Activated gamma-delta T cell (primary cell): ENCODE measurements around the gene BACH2.

Experiments
- DNase-seq: peaks from one replicate; lab custom pipeline; 2025; lab: John Stamatoyannopoulos, UW

The BACH2 gene

DNA sequence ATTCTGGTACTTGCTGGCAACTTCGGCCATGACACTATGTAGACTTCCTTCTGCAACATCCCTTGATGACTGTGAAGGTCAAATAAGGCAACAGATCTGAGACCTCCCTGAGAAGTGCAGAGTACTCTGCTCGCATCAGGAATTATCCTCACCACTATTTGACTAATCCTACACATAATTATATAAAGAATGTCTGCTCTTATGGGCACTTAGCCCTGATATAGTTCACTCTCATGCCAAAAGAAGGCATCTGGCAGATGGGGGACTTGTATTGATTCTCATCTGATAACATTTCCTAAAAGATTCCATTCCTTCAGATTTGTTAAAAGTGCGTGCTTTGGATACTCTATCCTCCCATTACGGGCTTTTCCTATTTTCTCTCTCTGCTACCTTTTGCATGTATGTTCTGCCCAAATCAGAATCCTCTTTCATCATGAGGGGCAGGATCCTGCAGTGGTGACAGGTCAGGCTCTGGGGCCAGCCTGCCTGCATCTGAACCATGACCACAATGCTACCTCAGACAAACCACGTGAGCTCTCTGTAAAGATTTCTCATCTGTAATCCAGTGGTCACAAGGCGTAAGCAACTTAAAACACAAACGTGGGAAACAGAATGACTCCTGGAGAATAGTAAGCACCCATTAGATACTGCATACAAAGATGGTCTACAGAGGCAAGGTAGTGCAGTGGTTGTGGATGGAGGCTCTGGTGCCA lies 268.4 kb downstream of the BACH2 start:
- no peak for DNase-seq

DNA sequence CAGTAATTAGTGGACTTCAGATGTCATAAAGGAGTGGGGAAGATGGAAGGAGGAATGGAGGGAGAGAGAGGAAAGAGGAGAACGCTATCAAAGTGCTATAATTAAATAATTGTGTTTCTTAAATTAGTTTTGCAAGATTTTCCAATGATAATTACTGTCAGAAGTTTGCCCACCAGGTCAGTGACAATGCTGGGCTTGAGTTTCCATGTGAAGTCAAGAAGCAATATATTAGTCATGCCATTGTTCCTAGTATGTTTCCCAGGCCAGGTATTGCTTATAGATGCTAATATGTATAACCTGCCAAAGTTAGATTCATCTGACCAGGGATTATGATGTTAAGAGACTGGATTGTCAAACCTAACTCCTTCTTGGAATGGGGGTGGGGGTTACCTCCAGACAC lies 270.4 kb downstream of the BACH2 start:
- DNase-seq = no peak

DNA sequence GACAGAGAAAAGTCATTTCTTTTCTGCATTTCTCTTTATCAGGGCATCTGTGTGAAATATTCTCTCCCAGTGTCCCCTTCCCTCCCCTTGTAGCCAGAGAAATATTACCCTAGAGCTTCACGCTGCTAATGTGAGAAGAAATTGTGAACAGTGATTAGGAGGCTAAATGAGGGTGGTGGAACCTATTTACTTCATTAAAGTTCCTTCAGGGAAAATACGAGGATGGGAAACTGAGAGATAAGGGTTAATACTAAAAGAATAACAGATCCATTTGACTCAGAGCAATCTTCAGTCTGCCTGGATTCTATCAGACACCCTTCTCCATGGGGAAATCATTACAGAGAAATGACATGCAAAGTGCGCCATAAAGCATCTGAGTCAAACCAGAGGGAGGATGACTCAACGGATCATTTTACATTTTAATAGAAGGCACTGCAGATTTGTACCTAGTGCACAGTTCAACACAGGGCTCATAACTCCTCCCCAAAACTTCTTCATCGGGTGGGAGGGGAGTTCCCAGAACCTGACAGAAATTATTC lies 271.1 kb downstream of the BACH2 start:
- no peak for DNase-seq

DNA sequence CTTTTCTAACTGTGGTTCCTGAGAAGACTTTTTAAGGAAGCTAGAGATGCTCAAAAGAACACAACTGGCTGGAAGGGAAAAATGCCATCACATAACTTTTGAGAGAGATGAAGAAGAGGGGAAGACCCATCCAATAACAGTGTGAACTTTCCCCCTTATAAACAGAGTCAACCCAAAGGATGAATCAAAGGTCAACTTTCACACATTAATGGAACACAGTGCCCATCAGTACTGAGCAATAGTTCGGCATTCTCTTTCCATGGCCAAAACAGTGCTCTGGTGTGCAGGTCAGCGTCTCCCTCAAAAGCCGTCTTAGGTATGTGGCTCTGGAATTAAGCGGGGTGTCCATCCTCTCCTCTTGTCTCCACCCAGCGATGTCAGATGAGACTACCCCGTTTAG lies 272.0 kb downstream of the BACH2 start:
- DNase-seq = no peak

DNA sequence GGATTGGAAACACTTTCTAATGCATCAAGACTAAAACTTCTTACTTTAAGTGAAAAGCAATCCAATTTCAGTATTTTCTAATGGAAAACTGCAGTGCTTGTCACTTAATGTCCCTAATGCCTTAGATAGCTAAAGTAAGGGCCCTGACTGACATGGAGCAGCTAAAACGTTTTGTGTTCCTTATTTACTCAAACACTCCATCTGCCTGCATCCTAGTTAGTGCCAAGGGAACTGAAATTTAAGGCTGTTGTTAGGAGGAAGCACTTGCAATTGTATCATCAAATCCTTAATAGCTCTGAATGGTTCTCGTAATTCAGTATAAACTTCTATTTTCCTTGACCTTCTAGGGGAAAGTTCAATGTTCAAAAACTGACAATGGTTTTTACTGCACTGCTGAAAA lies 274.9 kb downstream of the BACH2 start:
- DNase-seq = no peak

DNA sequence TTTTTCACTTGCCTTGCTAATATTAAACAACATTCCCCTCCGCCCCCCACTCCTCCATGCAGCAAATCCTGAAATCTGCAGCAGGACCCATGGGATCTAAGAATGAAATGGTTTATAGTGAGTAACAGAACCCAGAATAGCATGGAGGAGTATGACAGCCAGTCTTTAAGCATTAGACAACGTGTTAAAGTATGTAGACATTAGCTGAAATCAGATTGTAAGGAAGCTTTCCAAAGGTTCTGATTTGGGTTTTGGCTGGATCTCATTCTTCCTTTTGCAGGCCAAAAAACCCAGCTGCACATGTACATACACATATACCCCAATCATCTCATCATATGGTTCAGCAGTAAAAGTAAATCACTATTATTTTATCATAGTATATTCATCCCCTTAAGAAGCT lies 275.9 kb downstream of the BACH2 start:
- DNase-seq = no peak

DNA sequence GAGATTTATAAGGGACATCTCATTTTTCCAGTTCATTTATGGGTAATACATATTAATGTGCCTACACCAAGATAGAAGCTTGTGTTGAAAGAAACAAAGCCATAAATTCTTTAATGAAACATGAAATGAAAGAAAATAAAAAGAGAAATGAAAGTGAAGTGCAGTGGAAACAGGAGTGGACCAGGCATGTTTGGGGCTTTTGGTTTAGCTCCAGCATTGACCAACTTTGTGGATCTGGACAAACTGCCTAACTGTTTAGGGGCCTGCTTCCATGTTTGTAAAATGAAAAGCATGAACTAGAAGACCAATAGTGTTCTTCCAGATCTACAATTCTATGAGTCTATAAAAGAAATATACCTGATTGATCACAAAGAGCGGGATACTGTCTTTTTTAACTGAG lies 277.4 kb downstream of the BACH2 start:
- no peak for DNase-seq

DNA sequence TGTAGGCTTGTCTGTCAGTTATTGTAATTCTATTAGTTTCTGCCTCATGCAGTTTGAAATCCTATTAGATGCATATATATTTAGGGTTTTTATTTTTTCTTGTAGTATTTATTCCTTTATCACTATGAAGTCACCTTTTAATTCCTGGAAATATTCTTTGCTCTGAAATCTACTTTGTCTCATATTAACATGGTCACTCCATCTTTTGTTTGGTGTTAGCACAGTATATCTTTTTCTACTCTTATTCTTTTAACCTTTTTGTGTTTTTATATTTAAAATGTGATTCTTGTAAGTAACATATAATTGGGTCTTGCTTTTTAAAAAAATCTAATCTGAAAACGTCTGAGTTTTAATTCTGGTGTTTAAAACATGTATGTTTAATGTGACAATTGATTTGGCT lies 280.8 kb downstream of the BACH2 start:
- no peak for DNase-seq

DNA sequence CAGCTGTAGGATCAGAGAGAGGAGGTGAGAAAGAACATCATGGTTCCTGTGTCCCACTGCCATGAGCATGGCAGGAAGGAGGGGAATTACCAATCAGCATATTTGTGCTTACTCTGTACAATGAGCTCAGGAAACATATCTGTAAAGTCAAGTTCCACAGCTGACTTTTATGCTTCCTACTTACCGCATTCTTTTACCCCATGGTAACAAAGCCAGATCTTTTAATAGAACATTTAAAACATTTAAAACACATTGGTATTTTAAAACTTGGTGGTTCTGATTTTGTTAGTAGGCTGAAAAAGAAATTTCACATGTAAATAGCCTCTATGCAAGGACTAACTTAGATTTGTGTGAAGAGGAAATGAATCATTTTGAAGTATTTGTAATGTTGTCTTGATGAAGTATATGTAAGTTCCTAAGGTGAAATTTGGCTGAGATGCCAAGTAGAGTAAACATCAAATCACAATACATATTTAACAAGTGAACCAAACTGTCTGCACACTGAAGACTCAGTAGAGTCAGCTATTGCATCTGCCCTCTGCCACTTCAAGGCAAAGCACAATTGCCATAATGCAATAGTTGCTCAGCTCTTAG lies 287.6 kb downstream of the BACH2 start:
- no peak for DNase-seq

DNA sequence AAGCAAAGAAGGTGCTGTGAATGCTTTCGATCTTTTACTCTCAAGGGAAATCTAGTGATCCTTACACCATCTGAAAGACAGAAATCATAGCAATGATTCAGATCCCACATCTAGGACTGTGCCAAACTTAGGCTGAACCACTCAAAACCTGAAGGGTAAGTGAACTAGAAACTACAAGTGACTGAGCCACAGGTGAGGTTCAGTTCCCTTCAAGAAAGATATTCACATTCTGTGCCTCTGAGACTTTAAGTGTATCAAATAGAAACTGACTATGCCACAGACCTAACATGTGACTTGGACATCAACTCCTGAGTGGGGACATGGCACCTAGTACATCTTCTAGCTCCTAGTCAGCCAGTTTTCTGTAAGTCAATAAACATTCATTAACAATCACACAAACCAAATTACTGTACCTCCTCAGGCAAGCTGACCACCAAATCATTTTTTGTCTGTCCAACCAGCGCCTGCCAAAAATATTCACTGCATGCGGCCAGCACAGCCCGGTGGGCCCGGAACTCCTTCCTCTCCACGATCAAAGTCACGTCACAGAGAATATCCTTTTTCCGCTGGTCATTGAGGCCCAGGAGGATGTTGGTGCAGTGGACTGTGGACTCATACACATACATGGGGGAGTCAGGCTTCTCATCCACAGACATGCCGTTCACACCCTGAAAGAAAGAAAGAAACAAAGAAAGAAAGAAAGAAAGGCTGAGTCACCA lies 288.3 kb downstream of the BACH2 start:
- no peak for DNase-seq

DNA sequence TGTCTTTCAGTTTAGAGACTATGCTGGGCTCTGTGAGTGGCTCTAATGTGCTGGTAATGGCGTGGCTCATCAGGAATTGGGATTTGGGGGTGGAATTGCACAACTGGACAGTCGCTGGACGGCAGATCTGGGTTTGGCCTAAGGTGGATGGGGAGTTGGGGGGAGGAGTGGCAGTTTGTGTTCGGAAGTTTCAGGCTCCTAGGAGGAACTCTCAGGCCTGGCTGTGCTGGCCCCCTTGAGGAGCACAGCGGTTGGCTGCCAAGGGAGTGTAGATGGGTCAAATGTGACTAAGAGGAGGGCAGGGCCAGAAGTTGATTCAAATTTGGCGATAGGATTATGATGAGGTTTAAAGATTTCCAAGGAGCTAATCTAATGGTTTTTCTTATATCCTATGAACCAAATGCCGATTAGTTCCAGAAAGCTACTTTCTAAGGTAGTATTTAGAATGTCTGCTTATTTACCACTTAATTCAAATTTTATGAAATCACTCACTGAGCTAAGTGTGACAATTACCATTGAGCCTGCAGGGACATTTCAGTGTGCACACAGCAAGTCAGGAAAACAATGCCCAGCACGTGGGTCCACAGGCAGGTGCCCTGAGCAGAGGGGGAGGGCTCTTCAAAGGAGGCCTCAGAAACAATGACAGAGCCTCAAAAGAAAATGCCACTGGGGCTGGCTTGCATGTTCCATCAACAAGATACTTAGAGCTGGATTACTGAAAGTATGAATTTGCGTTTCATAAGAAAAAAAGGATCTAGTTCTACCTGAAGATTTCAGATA lies 291.4 kb downstream of the BACH2 start:
- no peak for DNase-seq

DNA sequence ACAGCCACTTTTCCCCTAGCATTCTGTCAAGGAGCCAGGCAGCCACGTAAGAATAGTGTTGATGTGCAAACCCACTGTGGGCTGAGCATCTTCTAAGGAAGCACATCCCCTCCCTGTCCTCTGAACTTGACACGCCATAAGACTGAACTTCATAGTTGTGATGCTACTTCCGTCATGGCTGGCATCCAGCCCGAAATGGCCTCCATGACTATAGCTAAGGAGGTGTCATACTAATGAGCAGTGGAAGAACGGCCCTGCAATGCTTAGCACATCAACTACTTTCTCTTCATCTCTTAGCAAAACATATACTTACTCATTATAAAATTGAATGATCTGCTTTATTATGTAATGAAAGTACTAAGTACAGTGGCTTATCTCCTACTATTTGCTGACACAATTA lies 292.1 kb downstream of the BACH2 start:
- DNase-seq = no peak

DNA sequence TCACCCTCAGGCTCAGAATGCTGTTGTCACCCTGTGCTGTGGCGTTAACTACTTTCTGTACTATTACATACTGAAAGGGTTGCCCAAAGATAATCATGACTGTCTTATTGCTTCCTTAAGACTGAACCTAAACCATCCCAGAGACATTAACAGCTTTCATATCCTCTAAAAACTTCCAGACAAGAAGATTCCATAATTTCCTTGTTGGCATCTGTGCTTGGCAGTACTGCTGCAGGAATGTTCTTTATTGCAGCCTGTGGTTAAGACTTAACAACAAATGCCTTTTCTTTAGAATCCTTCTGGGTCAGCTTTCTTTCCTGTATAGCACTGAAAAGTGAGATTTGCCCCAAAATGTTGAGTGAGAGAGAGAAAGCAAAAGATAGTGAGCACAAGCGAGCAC lies 292.7 kb downstream of the BACH2 start:
- DNase-seq = no peak

DNA sequence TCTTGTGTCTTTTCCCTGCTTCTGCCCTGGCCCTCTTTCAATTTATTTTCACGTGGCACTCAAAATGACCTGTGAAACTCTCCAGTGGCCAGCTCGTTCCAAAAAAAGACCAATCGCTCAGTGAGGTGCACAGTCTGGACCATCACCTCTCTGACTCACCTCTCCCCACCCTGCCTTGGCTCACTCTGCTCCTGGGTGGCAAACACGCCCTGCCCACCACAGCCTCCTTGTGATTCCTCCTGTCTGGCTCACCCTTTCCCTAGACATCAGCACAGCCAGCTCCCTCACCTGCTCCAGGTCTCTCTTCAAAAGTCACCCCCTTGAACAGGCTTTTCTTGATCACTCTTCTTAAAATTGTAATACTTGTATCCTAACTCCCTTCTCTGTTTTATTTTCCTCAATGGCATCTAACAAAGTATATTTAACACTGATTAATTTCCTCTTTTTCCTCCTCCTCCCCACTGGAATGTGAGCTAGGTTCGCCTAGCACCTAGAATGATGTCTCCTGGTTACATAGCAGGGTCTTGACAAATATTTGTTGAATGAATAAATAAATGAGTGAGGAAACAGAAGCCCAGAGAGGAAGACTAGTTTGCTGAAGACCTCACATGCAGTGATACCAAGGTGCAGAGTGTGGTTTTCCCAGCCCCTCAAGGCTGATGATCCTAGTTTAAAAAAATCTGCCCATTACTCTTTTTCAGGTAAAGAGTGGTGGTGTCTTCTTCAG lies 293.4 kb downstream of the BACH2 start:
- no peak for DNase-seq

DNA sequence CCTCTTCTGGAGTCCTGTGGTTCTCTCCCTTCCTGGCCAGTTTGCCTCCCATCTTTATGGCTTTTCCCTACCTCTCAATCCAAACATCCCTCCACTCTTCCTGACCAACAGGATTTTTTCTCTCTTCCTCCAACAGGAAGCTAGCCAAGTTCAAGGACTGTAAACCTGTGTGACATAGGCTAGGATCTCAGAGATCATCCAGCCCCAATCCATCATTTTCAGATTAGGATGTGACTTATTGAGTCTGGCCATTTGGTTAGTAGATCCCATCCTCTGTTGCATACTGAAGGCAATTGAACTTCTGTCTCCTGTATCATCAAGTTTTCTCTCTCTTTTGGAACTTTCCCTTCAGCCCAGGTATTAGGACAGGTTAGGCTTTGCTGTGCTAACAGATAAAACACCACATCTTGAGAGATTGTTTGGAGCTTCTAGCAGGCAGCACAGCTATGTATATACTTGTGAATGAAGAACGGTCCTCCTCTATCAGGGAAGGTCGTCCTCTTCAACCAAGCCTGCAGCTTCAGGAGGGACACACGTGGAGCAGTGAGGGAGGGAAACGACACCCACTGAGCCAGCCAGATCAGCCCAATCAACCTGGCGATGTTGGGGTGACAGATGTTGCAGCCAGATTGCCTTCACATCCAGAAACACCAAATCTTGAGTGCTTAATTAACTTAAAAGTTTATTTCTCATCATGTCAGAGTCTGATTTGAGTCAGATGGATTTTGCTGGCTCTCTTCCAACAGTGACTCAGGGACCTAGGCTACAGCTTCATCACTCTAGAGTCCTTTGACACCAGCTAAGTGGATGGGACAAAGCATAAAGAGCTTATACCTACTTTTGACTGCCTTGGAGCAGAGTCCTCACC lies 295.5 kb downstream of the BACH2 start:
- no peak for DNase-seq

DNA sequence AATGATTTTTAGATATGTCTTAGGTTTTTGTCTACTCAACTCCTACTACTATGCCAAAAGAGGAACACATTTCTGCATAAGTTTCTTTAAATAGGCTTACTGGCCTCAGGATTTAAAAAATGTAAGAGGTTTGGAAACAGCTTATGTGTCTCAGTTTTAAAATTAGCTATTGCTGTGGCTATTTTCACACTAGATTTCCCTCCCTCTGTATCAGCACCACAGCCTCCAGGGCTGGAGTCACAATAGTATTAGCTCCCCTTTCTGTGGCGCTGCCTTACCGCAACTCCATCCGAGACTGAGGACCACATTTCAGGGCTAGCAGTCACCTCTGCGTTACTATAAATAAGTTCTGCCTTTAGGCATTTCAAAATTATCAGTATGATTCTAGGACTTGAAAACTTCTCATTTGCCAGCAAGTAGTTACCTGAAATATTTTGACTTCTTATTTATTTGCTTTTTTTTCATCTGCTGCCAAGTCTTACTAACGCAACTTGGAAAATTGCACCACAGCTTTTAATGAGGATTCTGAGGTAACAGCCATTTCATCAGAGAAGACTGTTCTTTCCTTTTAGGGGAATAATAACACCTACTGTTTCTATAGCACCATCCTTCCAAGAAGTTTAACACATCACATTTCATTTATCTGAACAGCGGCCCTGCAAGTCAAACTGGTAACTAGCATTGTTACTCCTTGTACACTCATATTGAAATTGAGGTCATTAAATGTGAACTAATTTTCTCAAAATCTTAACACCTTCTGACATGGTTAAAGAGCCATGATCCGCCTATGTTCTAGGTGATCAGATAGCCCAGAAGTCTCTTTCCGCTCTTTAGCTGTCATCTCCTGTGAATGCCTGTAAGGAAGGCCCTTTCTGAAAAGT lies 296.5 kb downstream of the BACH2 start:
- no peak for DNase-seq

DNA sequence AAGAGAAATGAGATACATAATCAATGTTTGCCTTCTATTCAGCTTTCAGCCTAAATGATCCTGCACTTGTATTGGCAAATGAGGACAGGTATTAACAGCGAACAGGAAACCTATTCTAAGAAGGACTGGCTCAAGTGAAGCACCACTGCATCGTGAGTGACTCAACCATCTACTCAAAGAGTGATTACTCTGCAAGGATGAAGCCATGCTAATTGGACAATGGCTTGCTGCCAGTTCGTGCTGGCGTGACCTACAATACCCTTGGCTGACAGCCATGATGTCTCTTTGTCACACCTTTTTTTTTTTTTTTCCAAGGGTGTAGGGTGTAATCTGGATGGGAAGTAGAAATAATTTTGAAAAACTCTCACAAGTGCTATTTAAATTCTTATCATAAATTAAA lies 297.5 kb downstream of the BACH2 start:
- DNase-seq = no peak

DNA sequence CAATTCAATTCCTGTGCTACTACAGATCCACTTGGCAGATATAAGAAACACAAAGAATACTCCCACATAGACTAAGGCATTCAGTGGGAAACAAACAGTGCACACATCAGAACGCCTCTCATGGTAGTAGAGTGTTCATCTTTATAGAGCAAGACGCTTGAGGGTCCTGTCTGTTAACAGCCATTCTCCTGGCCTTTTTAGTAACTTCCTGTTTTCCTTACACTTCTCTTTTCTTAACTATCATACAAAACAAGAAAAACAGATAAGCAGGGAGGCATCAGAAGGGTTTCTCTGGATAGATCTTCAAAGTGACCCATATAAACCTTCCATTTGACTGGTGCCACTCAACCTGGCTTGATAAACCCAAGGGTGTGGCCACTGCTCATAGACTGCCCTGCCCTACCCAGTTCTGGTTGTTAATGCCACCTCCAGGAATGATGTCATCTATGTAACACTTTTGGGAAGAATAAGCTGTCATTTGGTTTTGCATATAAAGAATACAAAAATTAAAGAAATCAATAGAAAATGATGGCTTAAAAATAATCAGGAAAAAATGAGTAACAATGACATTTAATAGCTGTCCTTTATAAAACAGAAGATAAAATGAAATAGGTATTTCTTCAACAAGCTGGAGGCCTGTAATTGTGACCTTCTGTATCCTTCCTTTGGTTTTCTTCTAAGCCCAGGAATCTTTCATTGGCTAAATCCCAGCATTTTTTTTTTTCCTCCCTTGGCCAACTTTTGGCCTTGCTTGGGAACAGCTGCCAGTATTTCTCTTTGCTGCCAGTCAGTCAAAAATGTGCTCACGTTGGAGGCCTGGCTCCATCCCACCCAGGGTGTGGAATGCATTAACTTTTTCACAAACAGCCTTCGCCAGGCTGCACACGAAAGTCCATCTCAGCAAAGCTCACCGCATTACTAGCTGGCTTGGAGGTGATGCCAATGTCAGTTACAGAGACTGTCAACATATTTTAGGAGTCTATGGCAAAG lies 298.9 kb downstream of the BACH2 start:
- DNase-seq = no peak
